GM18517 (cell line): Measurements from ENCODE around the gene GPX1.

Experiments
- ATAC-seq: cut with Tn5 transposase; IDR thresholded peaks from one replicate; pipeline ENCODE4 v1.9.1; 2021; ENCODE audit warnings: mild to moderate bottlenecking, moderate library complexity; ENCODE audit not compliant: unreplicated experiment

GPX1 gene

DNA sequence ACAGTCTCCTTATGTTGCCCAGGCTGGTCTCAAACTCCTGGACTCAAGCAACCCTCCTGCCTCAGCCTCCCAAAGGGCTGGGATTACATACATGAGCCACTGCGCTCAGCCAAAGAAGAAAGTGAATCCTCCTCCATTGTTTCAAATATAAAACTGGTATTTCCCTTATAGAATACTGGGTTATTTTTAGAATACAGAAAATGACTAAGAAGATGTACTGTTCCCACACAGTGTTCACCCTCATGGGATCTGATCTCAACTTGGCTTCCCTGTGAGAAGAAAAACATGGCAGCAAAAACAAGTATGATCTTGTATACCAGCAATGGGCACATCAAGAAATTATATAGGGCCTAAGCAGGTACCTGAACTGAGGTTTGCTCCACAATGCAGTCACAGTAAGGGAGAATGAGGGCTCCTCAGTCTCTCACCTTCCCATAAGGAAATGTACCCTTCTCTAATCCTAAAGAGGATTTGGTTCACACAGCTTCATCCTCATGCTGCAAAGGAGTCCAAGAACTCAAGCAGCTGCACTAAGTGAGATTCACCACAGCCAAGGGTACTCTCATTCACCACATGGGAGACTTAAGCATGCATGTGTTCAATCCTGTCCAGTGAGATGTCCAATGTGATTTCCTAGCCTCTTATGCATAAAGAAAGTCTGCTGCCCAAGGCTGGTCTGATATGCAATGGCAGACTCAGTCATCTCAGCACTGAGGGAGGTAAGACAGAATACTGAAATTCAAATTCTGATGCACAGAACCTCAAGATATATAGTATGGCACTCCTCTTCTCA, 44.1 kb downstream of the GPX1 start:
- no peak for ATAC-seq

GRCh38 chr3:49311283-49311682, 46.9 kb downstream of the GPX1 start:
- ATAC-seq: no peak

DNA sequence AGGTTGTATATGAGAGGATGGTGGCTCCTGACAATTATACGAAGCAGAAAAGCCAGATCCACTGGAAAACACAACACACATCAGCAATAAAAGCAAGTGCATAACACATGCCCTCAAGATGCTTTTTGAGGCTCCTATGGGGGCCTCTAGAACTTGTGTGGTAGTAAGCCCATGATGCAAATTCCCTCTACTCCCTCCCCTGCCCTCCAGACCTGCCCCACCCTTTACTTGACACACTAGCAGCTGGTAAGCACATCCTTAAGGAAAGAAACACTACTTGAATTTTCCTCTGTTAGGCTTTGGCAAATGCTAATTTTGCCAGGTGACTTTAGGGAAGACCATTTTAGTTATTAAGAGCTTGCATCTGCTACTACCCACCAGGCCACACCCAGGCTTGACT, 47.5 kb downstream of the GPX1 start:
- no peak for ATAC-seq
